GM12873 (cell line): ENCODE measurements around the gene TAS1R3.

ENCODE experiments used
- TF ChIP-seq, protein P1 (sequence below): IDR thresholded peaks from 2 replicates; pipeline ENCODE4 v1.5.1; 2012; ENCODE audit warnings: low read depth, mild to moderate bottlenecking, moderate library complexity, low read length, control low read depth; ENCODE audit not compliant: insufficient read depth; ENCODE audit errors: missing control alignments

Gene TAS1R3

DNA sequence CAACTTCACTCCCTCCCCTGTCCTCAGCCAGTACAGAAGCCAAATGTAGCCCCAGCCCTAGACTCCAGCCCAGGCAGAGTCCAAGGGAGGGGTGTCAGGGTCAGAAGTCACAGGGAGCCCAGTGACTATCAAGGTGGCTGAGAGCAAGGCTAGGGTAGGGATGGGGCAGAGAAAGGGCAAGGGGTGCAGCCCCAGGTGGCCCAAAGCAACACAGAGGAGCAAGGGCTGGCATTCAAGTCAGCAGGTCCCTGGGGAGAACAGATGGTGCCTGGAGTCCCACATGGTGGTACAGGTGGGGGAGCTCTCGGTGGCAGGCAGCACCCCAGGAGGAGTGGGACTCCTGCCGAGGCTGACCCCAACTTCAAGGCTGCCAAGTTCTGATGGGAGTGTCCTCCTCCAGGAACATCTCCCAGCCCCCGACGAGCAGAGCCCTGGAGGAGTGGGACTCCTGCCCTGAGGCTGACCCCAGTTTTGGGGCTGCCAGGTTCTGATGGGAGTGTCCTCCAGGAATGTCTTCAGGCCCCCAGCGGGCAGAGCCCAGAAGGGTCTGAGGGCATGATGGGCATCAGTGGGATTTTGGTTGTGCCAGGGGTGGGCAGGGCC is 21.8 kb downstream of the TAS1R3 start:
- TF ChIP-seq, protein P1, sequence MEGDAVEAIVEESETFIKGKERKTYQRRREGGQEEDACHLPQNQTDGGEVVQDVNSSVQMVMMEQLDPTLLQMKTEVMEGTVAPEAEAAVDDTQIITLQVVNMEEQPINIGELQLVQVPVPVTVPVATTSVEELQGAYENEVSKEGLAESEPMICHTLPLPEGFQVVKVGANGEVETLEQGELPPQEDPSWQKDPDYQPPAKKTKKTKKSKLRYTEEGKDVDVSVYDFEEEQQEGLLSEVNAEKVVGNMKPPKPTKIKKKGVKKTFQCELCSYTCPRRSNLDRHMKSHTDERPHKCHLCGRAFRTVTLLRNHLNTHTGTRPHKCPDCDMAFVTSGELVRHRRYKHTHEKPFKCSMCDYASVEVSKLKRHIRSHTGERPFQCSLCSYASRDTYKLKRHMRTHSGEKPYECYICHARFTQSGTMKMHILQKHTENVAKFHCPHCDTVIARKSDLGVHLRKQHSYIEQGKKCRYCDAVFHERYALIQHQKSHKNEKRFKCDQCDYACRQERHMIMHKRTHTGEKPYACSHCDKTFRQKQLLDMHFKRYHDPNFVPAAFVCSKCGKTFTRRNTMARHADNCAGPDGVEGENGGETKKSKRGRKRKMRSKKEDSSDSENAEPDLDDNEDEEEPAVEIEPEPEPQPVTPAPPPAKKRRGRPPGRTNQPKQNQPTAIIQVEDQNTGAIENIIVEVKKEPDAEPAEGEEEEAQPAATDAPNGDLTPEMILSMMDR = no peak

DNA sequence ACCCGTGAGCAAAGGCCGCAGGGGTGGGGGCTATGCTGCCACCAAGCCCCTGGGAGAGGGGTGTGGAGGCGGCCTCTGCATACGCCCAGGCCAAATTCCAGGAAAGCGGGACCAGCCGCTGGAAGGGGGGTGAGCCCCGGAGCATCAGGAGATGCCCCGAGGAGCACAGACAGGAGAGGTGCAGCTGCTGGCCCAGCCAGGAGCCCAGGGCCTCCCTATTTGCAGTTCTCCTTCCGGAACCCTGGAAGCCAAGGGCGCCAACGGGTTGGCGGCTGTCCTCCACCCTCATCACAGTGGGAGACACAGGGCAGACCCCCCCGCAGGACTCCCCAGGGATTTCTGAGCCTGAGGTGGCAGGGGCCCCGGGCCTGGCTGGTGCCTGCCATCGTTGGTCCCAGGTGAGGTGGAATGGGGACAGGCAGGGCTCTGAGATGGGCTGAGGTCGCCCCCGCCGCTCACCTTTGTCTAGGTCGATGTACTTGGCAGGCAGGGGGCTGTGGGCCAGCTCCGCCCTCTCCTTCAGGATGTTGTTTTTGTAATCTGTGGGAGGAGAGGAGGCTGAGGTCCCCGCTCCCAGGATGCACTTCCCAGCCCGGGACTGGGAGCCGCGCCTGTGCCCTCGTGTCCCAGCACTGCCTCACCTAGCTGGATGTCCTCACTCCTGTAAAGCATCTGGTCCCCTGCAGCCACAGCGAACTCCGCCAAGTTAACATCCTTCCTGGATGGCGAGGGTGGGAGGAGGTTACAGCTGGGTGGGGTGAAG is 22.5 kb downstream of the TAS1R3 start:
- TF ChIP-seq, protein P1 = no peak

DNA sequence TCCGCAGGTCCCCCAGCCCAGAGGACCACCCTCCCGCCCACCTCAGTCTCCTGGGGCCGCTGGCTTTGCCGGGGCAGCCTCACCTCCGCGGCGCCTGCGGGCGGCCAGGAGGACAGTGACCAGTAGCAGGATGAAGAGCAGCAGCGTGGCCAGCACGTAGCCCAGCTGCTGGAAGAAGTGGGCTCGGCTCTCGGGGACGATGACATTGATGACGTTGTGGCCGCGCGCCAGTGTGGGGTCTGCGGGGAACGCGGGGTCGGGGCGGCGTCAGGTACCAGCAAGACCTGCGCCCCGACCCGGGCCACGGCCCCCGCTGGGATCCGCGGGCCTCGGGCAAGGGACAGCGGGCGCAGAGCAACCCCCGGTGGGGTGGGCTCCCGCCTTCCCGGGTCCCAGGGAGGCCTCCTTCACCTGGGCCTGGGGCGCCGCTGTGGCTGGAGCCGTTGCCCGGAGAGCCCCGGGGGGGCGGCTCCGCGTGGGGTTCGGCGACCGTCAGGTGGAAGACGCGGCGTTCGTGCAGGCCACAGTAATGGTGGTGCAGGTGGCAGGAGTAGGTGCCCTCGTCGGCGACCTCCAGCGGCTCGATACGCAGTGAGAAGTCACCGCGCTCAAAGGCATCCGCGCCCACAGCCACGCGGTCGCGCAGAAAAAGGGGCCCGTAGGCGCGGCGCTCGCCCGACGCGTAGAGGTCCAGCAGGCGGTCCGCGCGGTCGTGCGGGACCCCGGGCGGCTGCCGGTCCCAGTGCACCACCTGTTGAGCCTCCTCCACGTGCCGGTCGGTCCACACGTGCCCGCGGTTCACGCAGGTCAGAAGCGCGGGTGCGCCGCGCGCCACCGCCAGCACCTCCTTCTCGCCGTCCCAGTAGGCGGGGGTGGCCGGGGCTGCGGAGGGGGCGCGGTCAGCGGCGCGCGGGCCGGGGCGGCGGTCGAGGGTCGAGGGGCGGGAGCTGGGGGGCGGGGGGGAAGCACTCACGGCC is 23.5 kb downstream of the TAS1R3 start:
- TF ChIP-seq, protein P1 = no peak

DNA sequence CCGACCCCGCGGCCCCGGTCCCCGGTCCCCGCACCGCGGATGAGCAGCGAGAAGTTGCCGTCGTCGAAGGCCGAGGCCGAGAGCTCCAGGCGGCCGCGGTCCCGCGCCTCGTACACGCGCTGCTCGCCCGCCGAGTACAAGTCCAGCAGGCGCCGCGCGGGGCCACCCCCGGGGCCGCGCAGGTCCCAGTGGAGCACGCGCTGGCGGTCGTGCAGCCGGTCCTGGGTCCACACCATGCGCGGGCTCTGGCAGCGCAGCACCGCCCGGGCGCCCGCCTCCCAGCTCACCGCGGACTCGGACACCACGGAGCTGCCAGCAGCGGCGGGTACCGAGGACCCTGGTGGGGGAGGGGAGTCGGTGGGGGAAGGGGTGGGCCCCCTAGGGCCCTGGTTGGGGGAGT is 24.3 kb downstream of the TAS1R3 start:
- TF ChIP-seq, protein P1 = no peak

DNA sequence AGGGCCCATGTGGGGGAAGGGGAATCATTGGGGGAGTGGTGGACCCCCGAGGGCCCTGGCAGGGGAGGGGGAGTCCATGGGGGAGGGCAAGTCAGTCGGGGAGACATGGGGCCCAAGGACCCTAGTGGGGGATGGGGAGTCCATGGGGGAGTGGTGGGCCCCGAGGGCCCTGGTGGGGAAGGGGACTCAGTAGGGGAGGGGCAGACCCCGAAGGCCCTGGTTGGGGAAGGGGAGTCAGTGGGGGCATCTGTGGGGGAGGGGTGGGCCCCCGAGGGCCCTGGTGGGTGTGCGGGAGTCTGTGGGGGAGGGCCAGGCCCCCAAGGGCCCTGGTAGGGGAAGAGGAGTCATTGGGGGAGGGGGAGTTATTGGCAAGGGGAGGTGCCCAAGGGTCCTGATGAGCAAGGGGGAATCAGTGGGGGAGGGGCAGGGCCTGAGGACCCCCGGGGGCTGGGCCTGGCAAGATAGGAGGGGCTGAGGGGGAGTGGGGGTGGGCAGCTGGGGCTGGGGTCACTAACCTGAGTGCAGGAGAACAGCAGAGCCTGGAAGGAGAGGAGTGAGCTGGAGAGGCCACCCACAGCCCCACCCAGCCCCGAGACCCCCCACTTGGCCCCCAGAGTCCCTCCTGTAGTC is 25.2 kb downstream of the TAS1R3 start:
- TF ChIP-seq, protein P1 = no peak

DNA sequence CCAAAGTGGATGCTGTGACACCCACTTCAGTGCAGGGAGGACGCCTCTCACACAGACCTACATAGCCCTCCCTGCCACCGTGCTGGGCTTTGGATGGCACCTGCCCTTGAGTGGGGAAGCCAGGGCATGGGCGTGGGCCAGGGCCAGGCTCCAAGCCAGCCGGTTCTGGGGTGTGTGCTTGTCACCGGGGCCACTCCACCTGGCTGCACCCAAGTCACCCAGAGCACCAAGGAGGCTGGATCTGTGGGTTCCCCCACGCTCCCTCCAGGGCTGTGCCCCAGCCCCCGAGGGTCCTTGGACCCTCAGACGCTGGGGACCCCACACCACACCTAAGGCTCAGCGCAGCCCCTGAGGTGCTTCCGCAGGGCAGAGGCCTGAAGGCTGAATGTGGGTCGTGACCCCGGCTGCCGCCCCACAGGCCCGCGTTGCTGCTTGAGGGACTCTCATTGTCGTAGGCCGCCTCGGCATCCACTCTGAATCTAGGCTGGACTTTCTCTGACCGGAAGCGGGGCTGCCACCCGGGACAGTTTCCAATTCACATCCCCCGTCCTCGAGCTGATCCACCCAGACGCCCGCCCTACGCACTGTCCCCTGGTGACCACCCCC is 25.8 kb downstream of the TAS1R3 start:
- TF ChIP-seq, protein P1 = no peak
